Ishikawa (cell line): Measurements from ENCODE around the gene SLC12A1.

Source experiments
- CREB1 ChIP-seq: IDR thresholded peaks from 2 replicates; pipeline ENCODE4 v1.6.1; 2012; ENCODE audit warnings: low read depth
- EGR1 ChIP-seq: IDR thresholded peaks from 2 replicates; pipeline ENCODE4 v1.6.1; 2012
- NFIC ChIP-seq: IDR thresholded peaks from 2 replicates; pipeline ENCODE4 v1.6.1; 2012
- RAD21 ChIP-seq: IDR thresholded peaks from 2 replicates; pipeline ENCODE4 v1.6.1; 2012; ENCODE audit warnings: low read depth
- YY1 ChIP-seq: IDR thresholded peaks from 2 replicates; pipeline ENCODE4 v1.6.1; 2012; ENCODE audit warnings: low read depth
- TF ChIP-seq, protein P1 (sequence below): IDR thresholded peaks from 2 replicates; pipeline ENCODE4 v1.6.1; 2012
- TF ChIP-seq, protein P2 (sequence below): IDR thresholded peaks from 2 replicates; pipeline ENCODE4 v1.6.1; 2012; ENCODE audit warnings: low read depth, mild to moderate bottlenecking

- TF ChIP-seq YY1 (no peak), CREB1 (no peak), NFIC (no peak), RAD21 (no peak), EGR1 (no peak)
- TF ChIP-seq, protein P1, sequence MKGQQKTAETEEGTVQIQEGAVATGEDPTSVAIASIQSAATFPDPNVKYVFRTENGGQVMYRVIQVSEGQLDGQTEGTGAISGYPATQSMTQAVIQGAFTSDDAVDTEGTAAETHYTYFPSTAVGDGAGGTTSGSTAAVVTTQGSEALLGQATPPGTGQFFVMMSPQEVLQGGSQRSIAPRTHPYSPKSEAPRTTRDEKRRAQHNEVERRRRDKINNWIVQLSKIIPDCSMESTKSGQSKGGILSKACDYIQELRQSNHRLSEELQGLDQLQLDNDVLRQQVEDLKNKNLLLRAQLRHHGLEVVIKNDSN, result no peak
- TF ChIP-seq, protein P2, sequence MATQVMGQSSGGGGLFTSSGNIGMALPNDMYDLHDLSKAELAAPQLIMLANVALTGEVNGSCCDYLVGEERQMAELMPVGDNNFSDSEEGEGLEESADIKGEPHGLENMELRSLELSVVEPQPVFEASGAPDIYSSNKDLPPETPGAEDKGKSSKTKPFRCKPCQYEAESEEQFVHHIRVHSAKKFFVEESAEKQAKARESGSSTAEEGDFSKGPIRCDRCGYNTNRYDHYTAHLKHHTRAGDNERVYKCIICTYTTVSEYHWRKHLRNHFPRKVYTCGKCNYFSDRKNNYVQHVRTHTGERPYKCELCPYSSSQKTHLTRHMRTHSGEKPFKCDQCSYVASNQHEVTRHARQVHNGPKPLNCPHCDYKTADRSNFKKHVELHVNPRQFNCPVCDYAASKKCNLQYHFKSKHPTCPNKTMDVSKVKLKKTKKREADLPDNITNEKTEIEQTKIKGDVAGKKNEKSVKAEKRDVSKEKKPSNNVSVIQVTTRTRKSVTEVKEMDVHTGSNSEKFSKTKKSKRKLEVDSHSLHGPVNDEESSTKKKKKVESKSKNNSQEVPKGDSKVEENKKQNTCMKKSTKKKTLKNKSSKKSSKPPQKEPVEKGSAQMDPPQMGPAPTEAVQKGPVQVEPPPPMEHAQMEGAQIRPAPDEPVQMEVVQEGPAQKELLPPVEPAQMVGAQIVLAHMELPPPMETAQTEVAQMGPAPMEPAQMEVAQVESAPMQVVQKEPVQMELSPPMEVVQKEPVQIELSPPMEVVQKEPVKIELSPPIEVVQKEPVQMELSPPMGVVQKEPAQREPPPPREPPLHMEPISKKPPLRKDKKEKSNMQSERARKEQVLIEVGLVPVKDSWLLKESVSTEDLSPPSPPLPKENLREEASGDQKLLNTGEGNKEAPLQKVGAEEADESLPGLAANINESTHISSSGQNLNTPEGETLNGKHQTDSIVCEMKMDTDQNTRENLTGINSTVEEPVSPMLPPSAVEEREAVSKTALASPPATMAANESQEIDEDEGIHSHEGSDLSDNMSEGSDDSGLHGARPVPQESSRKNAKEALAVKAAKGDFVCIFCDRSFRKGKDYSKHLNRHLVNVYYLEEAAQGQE, result no peak
These were observed 4.0 kb upstream of the SLC12A1 start for GRCh38 chr15:48202068-48202467.
